Right renal cortex interstitium (tissue), 3 donors: ENCODE results near the gene RPL28. TPM values are rescaled to one million over a fixed set of nuclear protein-coding genes. Genes with fewer than 3 reads are reported as not detected.
A peak's percentile ranks its signal among the peaks of the same experiment; 100 is the strongest.

Experiments
- DNase-seq, 3 donors: peaks; one replicate each; pipeline ENCODE4 v3.0.0-alpha.2; 2013; ENCODE audit warnings: low read depth in 3 of 3, low spot score in 2 of 3
- polyA plus RNA-seq, 3 donors: library from polyadenylated mRNA; unstranded; fragments of 120-200 nt; gene quantifications; one replicate each; pipeline ENCODE4 v1.2.1, GENCODE V29; 2013; ENCODE audit not compliant: insufficient read length in 3 of 3

Gene RPL28
- polyA plus RNA-seq, 3 donors, result 731 to 916 (median 764) TPM

DNA sequence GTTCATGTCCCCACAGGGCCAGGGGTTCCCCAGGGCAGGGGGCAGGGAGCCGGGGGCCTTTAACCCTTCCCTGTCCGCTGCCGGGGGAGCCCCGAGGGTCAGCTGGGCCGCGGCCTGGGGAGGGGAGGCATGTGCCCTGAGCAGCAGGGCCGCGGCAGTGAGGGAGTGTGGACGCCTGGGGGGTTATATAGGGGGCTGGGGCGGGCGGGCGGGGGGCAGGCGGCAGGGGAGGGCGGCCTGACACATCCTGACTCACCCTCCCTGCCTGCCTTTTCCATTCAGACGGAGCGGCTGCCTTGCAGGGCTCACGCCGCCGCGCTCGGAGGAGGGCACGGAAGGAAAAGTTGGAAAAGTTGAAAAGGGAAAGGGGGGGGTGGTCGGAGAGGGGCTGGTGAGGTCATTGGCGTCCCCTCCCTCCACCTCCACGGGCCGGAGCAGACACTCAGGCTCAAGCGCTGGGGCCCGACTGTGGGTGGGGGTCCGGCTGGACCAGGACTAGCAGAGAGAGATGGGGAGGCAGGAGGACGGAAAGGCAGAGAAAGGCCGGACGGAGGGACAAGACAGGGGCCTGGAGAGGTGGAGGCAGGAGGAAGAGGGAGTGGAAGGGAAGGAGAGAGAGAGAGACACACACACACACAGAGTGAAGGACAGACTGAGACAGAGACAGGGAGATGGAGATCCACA is 15.3 kb upstream of the RPL28 start, which contains the start of gene IL11:
IL11 (minus strand) TSS at position 159 of the 684 bp plus-strand sequence; CDS start at position 6, 153 bp downstream.
- DNase-seq, result no peak

DNA sequence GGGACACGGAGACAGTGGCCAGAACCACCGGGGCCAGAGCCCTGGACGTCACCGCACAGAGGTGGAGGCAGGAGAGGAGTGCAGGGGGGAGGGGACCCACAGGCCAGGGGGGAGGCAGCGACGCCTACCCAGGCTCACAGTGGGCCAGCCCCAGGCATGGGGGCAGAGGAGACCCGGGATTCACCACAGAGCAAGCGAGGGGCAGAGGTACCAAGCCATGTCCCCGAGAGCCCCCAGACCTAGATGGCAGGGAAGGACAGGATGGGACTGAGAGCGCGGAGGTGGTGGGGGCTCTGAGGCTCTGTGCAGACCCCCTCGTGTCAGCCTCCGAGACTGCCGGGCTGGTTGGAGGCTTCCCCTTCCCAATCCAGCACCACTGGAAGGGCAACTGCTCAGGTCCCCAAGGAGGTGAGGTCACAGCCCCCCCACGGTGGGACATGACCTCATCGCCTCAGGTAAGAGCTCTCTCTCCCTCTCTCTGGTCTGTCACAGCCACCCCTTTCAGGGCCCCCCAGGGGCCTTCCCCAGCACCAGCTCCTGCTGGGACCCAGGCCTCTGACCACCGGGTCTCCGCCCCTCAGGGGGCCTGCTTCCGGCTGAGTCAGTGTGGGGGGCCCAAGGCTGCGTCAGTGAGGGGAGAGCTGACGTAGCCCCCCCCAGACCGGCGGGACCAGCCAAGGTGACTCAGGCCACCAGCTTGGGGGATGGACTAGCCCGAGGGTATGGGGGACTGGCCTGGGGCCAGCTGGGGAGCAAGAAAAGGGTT is 13.2 kb upstream of the RPL28 start:
- no peak for DNase-seq

DNA sequence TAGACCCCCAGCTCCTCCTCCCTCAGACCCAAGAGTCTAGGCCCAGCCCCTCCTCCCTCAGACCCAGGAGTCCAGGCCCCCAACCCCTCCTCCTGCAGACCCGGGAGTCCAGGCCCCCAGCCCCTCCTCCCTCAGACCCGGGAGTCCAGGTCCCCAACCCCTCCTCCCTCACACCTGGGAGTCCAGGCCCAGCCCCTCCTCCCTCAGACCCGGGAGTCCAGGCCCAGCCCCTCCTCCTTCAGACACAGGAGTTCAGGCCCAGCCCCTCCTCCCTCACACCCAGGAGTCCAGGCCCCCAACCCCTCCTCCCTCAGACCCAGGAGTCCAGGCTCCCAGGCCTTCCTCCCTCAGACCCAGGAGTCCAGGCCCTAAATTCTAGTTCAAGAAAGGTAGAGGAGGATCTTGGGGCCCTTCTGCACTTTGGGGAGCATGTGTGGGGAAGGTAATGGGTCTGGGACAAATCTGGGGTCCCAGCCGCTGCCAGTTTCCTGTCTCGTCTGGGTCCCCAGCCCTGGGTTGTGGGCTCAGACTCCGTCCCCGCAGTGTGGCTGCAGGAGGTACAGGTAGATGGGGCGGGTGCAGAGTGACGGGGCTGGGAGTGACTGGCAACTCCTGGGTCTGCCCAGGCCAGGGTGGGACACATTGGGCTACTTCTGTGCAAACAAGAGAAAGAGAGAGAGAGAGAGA is 12.3 kb upstream of the RPL28 start:
- no peak for DNase-seq

DNA sequence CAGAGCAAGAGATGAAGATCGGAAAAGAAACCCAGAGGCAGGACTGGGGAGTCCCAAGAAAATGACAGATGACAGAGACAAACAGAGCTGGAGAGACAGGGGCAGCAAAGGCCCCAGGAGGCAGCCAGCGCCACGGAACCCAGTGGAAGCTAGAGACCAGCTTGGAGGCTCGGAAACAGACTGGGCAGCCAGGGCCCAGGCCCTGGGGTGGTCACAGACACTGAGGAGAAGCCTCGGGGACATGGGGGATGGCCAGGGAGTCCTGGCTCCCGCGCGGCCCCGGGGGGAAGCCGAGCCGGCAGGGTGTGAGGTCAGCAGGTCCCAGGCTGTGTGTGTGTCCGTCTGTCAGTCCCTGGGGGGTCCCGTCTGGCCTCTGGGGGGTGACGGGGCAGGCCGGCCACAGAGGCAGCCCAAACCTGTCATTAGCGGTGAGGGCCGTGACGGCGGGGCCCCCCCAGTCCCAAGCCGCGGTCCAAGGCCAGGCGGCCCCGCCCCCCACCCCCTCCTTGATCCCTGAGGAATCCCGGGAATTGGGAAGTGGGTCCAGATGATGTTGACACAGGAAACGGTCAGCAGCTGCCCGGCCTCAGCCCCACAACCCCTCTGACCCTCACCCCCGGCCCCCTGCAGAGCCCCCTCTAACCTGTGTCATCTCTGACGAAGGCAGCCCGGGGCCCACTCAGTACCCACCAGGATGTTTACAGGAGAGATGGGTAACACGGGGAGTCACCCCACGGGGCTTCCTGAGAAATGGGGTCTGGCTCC is 11.6 kb upstream of the RPL28 start:
- no peak for DNase-seq

DNA sequence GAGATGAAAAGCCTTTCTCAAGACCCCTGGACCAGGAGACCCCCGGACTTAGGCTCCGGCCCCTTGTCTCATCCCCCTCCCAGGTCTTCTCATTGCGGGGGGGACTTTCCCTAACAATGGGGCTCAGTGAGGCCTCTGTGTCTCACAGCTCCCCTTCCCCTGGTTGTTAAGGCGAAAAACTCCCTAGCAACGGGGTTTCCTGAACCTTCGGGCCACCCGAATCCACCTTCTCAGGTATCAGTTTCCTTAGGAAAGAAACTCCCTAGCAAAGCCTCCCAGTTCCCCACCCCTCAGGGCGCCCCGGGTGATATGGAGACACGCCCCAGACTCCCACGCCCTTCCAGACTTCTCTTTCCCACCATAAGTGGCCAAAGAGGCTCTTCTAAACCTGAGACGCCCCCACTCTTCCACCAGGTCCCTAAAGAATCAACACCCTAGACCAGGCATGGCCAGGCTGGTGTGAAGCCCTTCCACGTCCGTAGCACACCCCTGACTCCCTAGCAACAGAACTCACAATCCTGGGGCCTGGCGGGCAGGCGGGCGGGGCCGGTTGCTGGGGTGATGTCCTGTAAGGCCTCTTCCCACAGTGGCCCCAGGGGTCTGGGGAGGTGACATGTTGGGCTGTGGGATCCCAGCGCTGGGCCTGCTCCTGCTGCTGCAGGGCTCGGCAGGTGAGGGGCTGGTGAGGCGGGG is 9.3 kb upstream of the RPL28 start, which contains the start of gene TMEM190:
TMEM190 (plus strand) TSS at position 586 of the 693 bp plus-strand sequence; CDS start at position 614, 28 bp downstream.
- no peak for DNase-seq

DNA sequence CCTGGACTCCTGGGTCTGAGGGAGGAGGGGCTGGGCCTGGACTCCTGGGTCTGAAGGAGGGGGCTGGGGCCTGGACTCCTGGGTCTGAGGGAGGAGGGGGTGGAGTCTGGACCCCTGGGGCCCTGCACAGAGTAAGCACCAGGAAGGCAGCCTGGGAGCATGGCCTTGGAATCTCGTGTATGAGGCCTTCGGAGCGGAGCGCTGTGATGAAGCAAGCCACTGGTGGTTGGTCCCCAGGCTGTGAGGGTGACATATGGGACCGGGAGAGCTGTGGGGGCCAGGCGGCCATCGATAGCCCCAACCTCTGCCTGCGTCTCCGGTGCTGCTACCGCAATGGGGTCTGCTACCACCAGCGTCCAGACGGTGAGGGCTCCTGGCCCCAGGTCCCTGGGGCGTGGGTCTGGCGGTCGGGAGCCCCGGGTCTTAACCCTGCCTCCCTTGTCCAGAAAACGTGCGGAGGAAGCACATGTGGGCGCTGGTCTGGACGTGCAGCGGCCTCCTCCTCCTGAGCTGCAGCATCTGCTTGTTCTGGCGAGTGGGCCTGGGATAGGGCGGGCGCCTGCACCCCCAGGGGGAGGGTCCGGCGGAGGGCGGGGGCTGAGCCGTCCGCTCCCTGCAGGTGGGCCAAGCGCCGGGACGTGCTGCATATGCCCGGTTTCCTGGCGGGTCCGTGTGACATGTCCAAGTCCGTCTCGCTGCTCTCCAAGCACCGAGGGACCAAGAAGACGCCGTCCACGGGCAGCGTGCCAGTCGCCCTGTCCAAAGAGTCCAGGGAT is 8.2 kb upstream of the RPL28 start:
- no peak for DNase-seq

DNA sequence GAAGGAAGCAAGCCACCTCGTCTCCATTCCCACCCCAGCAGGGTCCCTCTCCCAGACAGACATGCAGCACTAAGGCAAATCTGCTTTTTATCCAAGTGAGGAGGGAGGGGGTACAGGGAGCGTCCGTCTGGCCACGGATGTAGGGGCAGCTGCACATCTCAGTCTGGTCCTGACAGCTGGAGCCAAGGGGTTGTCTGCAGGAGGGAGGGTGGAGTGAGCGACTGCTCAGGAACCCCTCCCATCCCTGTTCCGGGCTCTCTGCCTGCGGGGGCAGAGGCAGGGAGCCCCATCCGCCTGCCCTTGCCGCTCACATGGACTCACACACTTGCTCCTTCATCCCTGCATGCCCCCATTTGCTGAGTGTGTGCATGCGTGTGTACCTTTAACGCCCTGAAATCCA is 6.6 kb upstream of the RPL28 start:
- no peak for DNase-seq

DNA sequence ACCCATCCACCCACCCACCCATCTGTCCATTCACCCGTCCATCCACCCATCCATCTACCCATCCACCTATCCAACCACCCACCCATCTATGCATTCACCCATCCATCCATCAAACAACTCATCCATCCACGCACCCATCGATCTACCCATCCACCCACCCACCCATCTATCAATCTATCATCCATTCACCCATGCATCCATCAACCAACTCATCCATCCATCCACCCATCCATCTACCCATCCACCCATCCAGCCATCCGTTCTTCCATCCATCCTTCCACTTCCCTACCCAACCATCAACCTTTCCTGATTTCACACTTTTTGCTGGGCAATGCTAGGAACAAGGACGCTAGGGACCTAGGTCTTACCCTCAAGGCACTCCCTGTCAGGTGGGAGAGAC is 3.7 kb upstream of the RPL28 start:
- no peak for DNase-seq

DNA sequence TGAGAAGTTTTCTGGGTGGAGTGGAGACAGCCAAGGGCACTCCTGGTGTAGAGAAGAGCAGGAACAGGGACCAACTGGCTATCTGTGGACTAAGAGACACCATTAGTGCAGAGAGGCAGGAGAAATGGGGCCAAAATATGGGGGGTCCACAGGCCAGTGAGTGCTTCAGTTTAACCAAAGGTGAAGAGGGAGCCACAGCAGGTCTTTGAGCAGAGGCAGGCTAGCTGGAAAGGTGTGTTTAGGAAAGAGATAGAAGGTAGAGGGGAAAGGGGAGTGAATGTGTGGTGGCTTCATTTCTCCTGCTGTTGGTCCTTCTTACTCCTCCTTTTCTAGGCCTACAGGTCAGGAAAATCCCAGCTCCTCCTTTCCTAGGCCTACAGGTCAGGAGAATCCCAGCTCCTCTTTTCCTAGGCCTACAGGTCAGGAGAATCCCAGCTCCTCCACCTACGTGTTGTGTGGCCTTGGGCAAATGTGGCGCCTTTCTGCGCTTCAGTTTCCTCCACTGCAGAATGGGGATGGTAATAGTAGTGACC is 3.1 kb upstream of the RPL28 start:
- no peak for DNase-seq

DNA sequence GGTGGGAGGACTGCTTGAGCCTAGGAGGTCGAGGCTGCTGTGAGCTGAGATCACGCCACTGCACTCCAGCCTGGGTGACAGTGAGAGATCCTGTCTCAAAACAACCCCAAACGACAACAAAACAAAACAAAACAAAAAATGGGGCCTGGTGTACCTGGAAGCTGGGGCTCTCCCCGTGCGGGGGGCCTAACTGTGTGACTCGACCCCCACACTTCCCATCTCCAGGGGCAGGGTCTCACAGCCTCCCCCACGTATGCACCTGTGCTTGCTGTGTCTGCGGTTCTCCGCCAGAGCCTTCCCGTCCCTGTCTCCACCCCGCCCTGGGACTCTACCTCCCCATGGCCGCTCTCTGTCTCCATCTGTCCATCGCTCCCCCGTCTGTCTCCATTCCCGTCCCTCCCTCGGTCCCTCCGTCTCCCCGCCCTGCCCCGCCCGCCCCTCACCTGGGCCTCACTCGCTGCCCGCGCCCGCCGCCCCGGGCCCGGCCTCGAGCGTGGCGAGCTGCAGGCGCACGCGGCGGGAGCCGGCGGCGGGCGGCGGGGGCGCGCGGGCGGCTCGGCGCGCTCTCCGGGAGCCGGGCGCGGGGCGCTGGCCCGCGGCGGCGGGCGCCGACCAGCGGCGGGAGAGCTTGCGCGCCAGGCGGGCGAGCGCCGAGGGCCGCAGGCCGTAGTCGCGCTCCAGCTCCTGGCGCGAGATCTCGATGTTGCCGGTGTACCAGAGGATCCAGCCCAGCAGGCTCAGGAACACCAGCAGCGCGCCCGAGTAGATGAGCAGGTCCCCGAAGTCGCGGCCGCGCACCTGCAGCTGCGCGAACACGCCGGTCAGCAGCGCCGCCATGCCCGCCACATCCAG is 2.2 kb upstream of the RPL28 start:
- DNase-seq, result no peak

DNA sequence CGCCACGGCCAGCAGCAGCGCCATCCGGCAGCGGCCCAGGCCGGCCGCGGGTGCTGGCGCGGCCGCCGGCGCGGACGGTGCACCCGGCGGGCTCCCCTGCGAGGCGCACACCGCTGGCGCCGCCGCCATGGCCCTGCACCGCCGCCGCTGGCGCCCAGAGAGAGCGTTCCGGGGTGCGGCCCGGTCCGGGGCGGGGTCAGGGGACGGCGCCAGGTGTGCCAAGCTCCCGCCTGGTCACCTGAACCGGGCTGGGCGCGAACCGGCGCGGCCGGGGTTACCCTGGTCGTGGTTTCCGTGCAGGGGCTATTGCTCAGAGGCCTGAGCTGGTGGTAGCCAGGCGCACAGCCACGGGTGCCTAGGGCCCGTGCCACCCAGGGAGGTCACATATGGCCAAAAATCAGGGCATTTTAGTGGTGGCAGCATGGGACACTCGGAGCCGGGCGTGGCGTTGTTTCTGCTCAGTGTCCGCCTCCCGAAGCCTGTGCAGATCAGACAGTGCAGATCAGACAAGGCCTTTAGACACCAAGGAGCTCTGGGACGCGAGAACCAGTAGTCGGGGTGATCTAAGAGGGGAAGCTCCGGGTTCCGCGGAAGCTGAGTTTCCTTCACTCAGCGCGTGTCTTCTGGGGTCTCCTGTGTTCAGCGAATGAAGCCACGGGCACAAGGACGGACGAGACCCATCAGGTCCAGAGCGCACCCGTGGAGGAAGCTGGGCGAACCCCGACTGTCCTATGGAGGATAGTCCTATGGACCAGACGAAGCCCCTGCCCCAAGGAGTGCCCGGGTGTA is 1.4 kb upstream of the RPL28 start, which contains the start of gene TMEM238:
TMEM238 (minus strand) TSS at position 162 of the 789 bp plus-strand sequence; CDS start at position 129, 33 bp downstream.
- DNase-seq, result no peak

DNA sequence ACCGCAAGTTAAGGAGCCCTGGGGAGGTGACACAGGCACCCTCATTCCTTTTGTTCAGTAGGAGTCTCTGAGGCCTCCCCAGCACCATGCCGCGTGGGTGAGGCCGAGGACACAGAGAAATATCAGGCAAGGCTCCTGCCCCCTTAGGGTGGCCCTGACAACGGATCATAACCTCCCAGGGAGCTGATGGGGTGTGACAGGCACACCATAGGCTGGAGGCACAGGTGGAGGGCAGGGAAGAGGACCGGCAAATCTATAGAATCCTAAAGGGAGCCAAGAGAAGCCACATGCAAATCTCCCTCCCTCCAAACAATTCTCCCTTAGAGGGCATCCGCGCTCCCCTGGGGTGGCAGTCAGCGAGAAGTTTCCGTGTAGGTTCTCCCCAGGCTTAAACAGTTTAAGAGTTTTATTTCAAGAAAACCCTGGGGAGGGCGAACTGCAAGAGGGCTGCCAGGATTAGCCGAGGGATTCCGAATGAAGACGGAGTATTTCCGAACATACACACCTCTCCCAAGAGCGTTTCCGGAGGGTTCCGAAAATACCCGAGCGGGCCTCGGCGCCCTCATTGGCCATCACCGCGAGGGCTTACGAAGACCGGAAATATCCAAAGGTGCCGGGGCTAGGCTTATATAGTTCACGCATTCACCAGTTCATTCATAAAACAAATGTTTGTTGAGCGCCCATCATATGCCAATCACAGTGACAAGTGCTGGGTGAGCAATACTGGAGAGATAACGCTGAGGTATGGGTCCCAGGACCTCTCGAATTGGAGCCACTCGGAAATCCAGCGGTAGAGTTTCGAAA is 610 bp upstream of the RPL28 start:
- DNase-seq, result peak; percentile 94 to 98 (median 95)

DNA sequence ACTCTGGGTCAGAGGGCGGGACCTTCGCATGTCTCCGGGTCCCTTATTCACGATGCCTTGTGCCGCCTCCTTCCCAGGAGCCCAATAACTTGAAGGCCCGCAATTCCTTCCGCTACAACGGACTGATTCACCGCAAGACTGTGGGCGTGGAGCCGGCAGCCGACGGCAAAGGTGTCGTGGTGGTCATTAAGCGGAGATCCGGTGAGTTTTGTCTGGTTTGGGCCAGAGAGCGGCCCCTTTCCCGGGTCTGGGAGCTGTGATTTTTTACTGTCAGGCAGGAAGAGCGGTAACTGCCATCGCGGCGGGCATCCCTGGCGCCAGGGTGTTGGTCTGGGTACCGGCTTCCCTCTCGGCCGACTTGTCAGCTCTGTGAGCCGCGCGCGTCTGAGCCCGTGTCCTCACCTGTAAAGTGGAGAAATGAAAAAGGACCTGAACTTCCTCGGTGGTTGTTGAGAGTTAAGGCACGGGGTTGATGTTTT is 800 bp downstream of the RPL28 start:
- no peak for DNase-seq

DNA sequence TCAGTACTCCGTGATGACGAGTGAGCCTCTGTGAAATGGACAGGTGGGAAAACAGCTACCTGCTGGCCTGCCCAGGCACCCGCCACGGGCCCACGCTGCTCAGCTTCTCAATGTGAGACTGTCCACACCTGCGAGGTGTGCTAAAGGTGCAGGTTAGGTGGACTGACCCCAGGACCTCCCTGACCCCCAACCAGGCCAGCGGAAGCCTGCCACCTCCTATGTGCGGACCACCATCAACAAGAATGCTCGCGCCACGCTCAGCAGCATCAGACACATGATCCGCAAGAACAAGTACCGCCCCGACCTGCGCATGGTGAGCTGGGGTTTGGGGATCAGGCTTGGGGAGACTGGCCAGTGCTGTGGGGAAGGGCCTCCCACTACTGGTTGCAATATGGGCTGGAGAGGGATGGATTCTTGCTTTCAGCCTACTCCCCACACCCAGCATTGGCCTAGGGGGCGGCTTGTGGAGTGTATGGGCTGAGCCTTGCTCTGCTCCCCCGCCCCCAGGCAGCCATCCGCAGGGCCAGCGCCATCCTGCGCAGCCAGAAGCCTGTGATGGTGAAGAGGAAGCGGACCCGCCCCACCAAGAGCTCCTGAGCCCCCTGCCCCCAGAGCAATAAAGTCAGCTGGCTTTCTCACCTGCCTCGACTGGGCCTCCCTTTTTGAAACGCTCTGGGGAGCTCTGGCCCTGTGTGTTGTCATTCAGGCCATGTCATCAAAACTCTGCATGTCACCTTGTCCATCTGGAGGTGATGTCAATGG is 2.2 kb downstream of the RPL28 start:
- no peak for DNase-seq
